GM19099 (cell line): ENCODE data around the gene TMED8.

Source experiments
- POLR2A ChIP-seq: IDR thresholded peaks from 3 replicates; pipeline ENCODE4 v1.6.1; 2011; ENCODE audit warnings: low read depth; ENCODE audit not compliant: insufficient read length; ENCODE audit errors: extremely low read depth

The TMED8 gene

DNA sequence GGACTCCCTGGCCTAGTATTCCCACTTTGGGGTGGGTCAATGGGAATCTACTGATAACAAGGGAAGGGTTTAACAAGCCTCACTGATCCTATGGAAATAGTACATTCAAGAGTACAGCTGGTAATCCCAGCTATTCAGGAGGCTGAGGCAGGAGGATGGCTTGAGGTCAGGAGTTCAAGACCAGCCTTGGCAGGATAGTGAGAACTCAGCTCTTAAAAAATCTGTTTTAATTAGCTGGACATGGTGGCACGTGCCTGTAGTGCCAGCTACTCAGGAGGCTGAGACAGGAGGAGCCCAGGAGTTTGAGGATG lies 60.7 kb downstream of the TMED8 start:
- no peak for TF ChIP-seq POLR2A

DNA sequence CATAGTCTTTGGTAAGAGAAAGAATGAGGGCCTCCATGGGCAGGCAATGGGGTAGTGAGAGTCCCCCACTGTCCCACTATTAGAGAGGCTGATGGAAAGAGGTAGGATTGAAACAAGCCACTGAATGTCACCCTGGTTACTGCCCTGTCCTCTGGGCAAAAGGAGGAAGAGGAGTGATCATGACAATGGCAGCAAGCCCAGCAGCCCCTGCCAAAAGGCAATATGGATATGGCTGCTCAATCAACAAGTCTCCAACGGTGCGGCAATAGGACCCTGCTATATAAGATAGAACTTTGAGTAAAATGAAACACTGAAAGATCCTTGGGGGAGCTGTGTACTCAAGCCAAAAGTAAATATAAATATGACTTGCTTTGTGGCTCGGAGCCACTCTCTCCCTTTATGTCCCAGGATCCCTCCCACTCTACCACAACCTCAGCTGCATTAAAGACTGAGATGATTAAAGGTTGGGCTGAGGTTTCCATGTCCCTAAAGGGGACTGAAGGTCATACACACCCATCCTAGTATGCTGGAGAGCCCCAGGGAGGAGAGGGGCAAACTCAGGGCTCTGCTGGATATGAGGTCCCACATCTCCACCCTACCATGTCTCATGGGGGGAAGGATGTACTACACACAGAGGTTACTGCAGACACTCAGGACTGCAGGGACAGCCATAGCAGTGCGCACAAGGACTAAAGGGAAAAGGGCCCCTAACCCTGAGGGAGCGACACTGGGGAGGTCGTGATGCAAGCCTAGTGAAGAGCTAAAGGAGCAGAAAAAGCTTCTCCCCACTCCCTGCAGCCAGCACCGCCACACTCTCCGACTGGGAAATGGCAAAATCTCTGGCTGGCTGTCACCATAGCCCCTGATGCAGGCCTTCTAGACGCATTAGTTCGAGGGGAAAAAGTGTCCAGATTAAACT lies 62.1 kb downstream of the TMED8 start:
- TF ChIP-seq POLR2A, result no peak

DNA sequence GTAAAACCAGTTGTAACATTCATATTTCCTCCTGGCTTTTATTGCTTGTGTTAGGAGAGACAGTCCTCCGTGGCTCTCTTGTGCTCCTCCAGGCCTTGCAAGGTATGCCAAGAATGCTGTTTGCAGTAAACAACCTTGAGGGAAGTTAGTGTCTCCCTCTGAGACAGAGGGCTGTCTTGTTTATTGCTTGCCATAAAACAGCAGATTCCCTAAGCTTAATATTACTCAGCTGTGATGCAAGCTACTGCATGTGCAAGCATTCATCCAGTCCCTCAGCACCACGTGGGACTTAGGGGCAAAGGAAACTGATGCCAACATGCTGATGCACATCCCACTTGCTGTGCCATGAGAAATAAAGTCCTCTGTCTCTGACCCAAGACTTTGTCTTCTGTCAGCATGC lies 62.9 kb downstream of the TMED8 start:
- no peak for TF ChIP-seq POLR2A

DNA sequence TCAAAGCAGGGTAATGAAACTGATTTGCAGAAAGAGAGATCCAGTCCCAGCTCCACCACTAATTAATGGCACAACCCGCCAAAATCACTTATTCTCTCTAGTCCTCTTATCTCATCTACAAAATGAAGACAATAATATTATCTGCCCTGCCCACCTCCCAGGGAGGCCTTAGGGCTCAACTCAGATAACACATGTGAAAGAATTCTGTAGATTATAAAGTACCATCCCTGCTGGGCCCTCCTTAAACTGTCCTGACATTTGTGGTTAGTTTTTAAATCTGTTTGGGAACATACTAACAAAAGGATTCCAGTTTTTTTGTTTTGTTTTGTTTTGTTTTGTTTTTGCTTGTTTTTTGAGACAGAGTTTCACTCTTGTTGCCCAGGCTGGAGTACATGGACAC lies 63.5 kb downstream of the TMED8 start:
- TF ChIP-seq POLR2A, result no peak

DNA sequence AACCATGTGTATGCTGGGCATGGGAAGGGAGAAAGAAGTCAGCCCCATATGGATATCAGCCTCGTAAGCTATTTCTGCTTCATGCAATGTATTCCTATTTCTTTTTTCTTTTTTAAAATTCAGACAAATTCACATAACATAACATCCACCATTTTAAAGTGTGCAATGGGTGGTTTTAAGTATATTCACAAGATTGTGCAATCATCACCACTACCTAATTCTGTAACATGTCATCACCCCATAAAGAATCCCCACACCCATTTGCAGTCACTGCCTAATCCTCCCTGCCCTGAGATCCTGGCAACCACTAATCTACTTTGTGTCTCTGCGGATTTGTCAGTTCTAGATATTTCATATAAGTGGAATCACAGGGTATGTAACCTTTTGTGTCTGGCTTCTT lies 65.7 kb downstream of the TMED8 start:
- no peak for TF ChIP-seq POLR2A

DNA sequence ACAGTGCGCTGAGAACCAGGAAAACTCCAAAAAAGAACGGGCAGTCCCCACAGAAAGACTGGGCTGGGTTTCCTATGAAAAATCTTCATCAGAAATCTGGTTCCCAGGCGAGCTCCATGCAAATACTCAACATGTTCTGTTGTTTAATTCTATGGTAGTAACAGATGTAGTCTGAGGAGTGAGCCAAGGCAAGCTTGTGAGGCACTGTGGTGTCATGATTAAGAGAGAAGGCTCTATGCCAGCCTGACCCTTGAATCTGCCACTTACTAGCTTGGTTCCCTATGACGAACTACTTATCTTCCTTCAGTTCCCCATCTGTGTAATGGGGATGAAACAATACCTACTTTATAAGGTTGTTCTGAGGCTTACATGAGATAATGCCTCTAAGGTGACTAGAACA lies 66.9 kb downstream of the TMED8 start:
- TF ChIP-seq POLR2A, result no peak

DNA sequence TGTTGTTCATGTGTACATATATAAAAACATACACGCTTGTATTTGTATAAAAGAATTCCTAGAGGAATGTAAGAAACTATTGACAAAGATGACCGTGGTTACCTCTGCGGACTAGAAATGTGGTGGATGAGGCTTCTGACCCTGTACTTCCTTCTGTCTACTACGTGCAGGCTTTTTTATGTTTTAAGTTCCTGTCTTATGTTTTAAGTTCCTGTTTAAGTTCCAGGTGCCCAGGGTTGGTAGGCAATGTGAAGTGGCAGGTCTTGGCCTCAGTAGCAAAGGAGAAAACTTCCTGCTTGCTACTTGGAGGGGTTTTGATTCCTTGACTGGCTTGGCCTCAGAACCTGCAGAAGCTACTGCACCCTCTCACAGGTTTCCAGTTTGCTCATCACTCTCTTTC lies 67.8 kb downstream of the TMED8 start:
- no peak for TF ChIP-seq POLR2A

DNA sequence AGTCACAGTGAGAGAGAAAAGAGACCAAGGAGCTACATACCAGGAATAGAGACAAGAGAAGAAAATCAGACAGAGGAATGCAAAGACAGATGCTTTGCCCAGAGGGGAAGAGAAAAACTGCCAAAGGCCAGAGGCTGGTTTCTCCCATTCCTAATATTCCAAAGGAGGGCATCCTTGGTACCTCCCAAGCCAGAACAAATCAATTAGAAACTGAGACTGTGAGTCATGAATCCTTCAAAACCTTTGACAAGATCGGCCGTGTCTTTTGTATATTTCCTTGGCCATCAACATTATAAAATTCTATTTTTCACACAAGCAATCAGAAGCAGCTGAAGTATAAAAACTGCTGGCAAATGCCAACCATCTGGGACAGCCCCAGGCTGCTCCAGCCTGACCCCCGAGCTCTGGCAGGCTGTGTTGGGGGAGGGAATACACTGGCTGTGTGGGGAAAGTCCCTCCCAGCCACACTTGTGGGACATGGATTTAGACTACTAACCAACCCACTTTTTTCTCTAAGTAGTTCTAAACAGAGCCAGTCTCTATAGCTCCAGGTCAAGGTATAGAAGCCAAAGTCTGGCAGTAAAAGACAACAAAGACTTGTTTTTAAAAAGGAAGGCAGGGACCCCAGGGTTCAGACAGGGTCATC lies 69.9 kb downstream of the TMED8 start:
- no peak for TF ChIP-seq POLR2A

DNA sequence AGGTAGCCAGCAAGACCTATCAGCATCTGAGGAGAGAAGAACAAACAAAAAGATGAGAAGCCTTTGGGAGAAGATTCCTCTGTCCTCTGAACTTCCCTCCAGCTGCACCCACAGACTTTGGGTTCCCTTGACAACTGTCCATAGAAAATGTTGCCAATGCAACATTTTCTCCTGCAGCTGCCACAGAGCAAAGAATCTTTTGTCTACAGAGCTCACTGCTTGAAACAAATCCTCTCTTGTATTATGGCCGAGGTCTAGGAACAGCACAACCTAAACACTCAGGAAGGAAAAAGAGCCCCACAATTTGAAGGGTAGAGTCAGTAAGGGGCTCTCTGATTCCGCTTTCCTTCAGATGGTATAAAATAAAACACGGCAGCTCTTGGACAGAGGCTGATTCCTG lies 70.5 kb downstream of the TMED8 start:
- TF ChIP-seq POLR2A, result no peak

DNA sequence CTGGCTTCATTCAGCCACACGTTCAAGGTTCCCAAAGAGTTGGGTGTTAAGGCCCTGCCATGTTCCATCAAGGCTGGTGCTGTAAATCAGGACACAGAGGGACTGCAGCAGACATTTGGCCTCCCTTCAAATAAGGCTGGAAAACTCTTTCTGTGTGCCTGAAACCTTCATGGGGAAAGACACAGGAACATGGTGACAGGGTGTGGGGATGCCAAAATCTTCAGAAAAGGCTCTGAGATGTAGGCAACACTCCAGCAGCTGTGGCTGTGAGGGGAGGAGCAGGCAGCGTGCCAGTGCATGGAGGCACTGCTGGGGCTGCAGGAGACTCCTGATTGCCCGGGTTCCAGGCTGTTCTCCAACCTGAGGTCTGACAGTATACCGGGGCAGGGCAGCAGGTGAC lies 71.2 kb downstream of the TMED8 start:
- TF ChIP-seq POLR2A, result no peak

DNA sequence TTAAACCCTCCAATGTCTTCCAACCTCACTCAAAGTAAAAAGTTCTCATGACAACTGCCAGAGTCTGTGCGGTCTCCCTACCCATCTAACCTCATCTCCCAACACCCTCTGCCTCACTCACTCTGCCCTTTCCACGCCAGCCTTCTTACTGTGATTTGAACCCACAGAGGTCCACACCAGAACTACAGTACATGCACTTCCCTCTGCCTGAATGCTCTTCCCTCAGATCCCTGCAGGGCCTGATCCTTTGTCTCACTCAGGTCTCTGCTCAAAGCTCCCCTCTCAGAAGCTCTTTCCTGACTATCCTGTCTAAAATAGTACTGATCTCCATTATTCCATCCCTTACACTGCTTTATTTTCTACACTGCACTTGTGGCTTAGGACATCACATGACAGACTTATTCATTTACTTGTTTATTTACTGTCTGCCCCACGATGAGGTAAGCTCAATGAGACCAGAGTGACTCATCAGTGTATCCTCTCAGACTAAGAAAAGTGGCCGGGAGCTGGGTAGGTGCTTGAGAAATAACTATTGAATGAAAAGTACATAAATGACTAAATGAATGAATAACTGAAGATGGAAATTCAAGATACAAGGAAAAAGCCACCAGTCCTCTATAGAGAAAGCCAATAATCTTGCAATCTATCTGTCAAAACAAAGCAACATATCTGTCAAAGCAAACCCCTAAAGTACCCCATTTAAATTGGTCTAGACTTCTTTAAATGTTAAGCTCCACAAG lies 73.3 kb downstream of the TMED8 start:
- TF ChIP-seq POLR2A, result no peak

DNA sequence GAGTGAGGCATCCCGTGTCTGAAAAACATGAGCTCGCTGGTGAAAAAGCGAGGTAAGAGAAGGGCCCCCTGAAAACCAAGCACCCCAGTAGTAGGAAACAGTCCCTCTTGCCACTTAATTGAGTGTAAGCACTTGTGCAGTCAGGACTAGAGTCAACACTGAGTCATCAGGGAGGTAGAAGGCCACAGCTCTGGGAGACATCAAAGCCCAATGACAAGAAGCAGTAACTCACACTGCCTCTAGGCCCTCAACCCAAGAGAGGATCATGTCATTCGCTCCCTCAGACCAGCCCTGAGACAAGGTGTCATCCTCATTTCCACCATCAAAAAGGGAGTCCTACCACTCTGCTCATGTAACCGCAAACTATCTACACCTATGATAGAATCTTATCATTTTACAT lies 74.0 kb downstream of the TMED8 start:
- no peak for TF ChIP-seq POLR2A

DNA sequence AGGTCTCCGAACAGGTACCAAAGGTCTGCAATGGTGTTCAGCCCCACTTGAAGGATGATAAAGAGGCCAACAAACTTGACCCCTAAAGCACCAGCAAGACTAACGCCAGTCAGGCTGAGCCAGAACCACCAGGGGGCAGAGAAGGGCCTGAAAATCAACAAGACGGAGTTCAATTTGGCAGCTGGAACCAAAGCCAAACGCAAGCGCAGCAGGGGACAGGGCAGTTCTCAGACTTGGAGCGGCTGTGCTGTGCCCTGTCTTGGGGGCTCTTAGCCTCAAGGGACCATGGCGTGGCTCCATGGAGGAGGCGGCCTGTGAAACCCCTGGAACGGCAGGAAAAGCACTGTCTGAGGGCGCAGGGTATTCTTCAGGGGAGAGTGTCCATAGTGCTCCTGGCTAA lies 75.8 kb downstream of the TMED8 start:
- TF ChIP-seq POLR2A, result no peak

DNA sequence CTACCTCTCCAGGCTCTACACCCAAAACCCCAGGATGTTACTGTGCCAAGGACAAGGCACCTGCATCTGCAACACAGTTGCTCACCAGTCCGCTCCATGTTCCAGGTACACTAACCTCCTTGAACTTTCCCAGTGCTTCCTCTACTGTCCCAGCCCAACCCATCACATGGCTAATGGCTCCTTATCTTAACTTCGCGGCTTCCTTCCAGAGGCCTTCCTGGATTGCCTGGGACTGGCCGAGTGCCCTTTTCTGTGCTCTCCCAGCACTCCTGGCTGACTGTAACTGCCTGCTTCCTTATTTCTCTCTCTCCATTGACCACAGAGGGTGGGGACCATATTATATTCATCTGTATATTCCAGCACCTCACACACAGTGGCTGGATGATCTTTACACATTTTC lies 77.1 kb downstream of the TMED8 start:
- no peak for TF ChIP-seq POLR2A

DNA sequence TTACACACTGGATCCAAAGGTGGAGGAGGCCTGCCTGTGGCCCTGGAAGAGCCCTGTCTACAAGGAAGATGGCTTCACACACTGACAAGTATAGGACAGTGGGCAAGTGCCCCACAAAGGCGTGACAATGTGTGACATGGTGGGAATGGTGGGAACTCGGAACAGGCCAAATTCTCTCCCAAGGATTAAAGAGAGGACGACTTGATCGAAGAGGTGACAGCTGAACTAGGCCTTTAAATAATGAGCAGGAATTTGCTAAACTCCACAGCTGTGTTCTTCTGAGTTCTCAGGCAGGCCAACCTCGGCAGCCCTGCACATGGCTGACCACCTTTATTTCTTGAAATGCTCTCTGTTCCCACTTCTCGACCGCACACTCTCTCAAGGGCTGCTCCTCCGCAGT lies 80.0 kb downstream of the TMED8 start:
- TF ChIP-seq POLR2A, result no peak

DNA sequence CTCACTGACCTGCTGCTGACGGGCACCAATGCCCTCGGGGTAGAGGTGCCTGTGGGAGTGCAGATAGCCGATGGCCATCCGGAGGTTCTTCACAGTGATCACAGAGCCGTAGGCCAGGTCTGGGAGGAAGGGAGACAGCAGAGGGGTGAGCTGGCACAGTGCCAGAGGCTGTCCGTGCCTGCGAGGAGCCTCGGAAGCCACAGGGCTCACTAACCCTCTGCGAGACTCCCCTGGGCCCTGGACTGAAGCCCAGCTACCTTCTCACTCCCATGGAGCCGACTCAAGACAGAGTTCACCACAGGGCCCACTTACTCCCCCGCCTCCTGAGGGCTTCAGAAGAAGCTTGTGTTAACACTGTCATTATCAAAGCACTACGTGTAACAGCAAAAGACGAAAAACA lies 80.7 kb downstream of the TMED8 start:
- no peak for TF ChIP-seq POLR2A

DNA sequence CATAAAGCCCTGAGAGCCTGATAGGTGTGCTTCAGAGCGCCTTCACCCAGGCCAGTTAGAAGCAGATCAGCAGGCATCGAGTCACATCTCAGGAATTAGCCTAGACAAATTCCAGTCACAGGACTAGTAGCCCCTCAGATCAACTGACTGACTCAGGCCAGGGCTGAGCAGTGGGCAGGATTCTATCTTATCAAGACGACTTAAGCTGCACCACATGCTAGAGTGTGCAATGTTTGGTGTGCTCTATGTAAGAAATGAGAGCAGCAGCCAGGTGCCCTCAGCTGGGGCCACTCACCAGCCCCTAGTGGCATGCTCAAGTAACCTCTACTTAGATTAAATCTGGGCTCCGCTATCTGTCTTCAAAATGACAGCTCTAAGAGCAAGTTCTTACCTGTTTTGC lies 86.2 kb downstream of the TMED8 start:
- TF ChIP-seq POLR2A, result no peak

DNA sequence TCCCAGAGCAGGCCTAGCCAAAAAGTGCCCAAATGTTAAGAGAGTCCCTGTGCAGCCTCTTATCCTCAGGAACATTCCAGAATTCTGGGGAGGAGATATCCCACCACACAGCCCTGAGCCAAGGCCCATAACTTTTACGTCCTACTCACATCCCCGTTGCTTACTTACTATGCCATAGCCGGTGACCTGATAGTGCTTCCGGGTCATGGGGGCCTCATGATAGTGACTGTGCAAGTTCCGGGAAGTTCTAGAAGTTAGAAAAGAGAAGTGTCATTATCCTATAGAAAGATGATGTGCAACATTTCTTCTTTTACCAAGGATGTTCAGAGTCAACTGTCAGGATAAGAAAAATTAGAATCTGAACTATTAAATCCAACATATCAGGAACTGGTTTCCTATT lies 90.3 kb downstream of the TMED8 start:
- no peak for TF ChIP-seq POLR2A
